RWPE1 (cell line): ENCODE measurements around the gene PSMG3.

ENCODE experiments used
- CTCF ChIA-PET: fragments of 350-600 bp; sonication (Branson Sonifier 250); formaldehyde crosslinking; extraction: SDS; loops from one replicate; lab custom pipeline; 2021; lab: Yijun Ruan, JAX
- POLR2A ChIA-PET: fragments of 400-600 bp; formaldehyde crosslinking; extraction: SDS; loops from one replicate; lab custom pipeline; 2020; ENCODE audit warnings: antibody characterized with exemption; ENCODE audit not compliant: low non-redundant PET; lab: Yijun Ruan, JAX
- DNase-seq: peaks from one replicate; pipeline ENCODE4 v3.0.0; 2012; ENCODE audit warnings: low spot score
- H3K27ac ChIP-seq: fragments of 450-650 bp; 2 replicates; pipeline ENCODE4 v1.5.1; 2017
- CTCF ChIP-seq: fragments of 450-650 bp; conservative IDR thresholded peaks from 2 replicates; pipeline ENCODE4 v1.5.1; 2017; ENCODE audit warnings: low read depth, mild to moderate bottlenecking

The PSMG3 gene

GRCh38 chr7:1555813-1556543 is 13.9 kb downstream of the PSMG3 start, which contains the start of gene TMEM184A:
Gene TMEM184A (minus strand): TSS chr7:1556205. CDS start chr7:1555484, 721 bp downstream.
- ChIA-PET POLR2A (interaction anchor here (1.2 to 1.5 kb wide), 3 partner anchors 13 to 22 kb away, joined by 5 to 6 read pairs (median 5); no protein-coding TSS in a partner anchor), CTCF (interaction anchor here (0.5 to 1.9 kb wide), 13 partner anchors 8 to 895 kb away, joined by 3 to 11 read pairs (median 4); partner anchors contain the start of genes CYP2W1 and INTS1)
- TF ChIP-seq CTCF, result peak; percentile 89
- peak; percentile 86 for DNase-seq
- H3K27ac ChIP-seq, result peak within 1 kb of the TSS; percentile 96

- peak overlapping the region; percentile 96 for H3K27ac ChIP-seq
- no peak for TF ChIP-seq CTCF
- ChIA-PET CTCF (interaction anchor here (0.5 to 1.9 kb wide), 10 partner anchors 13 to 896 kb away, joined by 3 to 9 read pairs (median 3); partner anchors contain the start of genes CYP2W1 and INTS1), POLR2A (interaction anchor here (0.5 to 1.5 kb wide), 4 partner anchors 13 to 30 kb away, joined by 4 to 6 read pairs (median 5); no protein-coding TSS in a partner anchor)
- DNase-seq, result peak; percentile 99
Measured at GRCh38 chr7:1555046-1555812, 14.6 kb downstream of the PSMG3 start.

- DNase-seq, result no peak
- CTCF ChIA-PET, result interaction anchor here (0.7 kb wide), 3 partner anchors 15 to 204 kb away, joined by 3 to 4 read pairs (median 3); no protein-coding TSS in a partner anchor
- TF ChIP-seq CTCF, result no peak
- peak overlapping the region; percentile 96 for H3K27ac ChIP-seq
- POLR2A ChIA-PET, result no interaction called here
Measured at GRCh38 chr7:1554333-1555045, 15.3 kb downstream of the PSMG3 start.

GRCh38 chr7:1553512-1554210 is 16.2 kb downstream of the PSMG3 start:
- CTCF ChIA-PET, result interaction anchor here (0.6 to 0.7 kb wide), 2 partner anchors 47 to 91 kb away, joined by 3 to 4 read pairs; no protein-coding TSS in a partner anchor
- TF ChIP-seq CTCF, result no peak
- POLR2A ChIA-PET, result no interaction called here
- peak overlapping the region; percentile 96 for H3K27ac ChIP-seq
- no peak for DNase-seq

GRCh38 chr7:1552200-1552599 is 17.6 kb downstream of the PSMG3 start:
- CTCF ChIA-PET, result interaction anchor here (0.6 to 1.0 kb wide), 2 partner anchors 9 to 37 kb away, joined by 3 to 4 read pairs; no protein-coding TSS in a partner anchor
- H3K27ac ChIP-seq, result peak overlapping the region; percentile 96
- POLR2A ChIA-PET, result no interaction called here

More at GRCh38 chr7:1552200-1552599, 17.6 kb downstream of the PSMG3 start:
- DNase-seq, result no peak
- no peak for TF ChIP-seq CTCF
